Astrocyte (in vitro differentiated cells and primary cell): ENCODE data around the gene MAG. TPM values are rescaled to one million over a fixed set of nuclear protein-coding genes. Genes with fewer than 3 reads are reported as not detected.
"Not testable (repeated sequence)": the region's sequence is repeated elsewhere in the genome, so short reads cannot be mapped to it uniquely, and the experiment has no call there.

Source experiments
- DNase-seq: peaks from one replicate; pipeline ENCODE4 v3.0.0-alpha.2; 2010; ENCODE audit warnings: low read depth
- FAIRE-seq: peaks from 2 replicates; lab custom pipeline; 2011; peaks lifted over from hg19 to GRCh38; lab: Jason Lieb, UNC
- H2AFZ ChIP-seq: 2 replicates; pipeline ENCODE4 v1.6.0; 2012; ENCODE audit warnings: low read depth, low read length, inconsistent platforms
- H3K27ac ChIP-seq: 2 replicates; pipeline ENCODE4 v1.5.1; 2011; ENCODE audit warnings: low read depth, low read length, inconsistent platforms
- H3K27me3 ChIP-seq: 2 replicates; pipeline ENCODE4 v1.6.0; 2011; ENCODE audit warnings: low read length, inconsistent platforms; ENCODE audit not compliant: insufficient read depth
- H3K36me3 ChIP-seq: 2 replicates; pipeline ENCODE4 v1.5.1; 2011; ENCODE audit warnings: low read length, inconsistent platforms; ENCODE audit not compliant: insufficient read depth
- H3K4me1 ChIP-seq: 2 replicates; pipeline ENCODE4 v1.5.1; 2011; ENCODE audit warnings: low read length, inconsistent platforms; ENCODE audit not compliant: insufficient read depth
- H3K4me2 ChIP-seq: 2 replicates; pipeline ENCODE4 v1.6.0; 2012; ENCODE audit warnings: low read length, inconsistent platforms
- H3K4me3 ChIP-seq: 2 replicates; pipeline ENCODE4 v1.5.1; 2011; ENCODE audit warnings: low read depth, mild to moderate bottlenecking, low read length, inconsistent platforms; ENCODE audit not compliant: insufficient read depth
- H3K79me2 ChIP-seq: 2 replicates; pipeline ENCODE4 v1.6.0; 2012; ENCODE audit warnings: mild to moderate bottlenecking, low read length, inconsistent platforms; ENCODE audit not compliant: insufficient read depth
- H3K9ac ChIP-seq: 2 replicates; pipeline ENCODE4 v1.6.0; 2012; ENCODE audit warnings: mild to moderate bottlenecking, low read length, inconsistent platforms
- H3K9me3 ChIP-seq: 2 replicates; pipeline ENCODE4 v1.5.1; 2012; ENCODE audit warnings: low read depth, mild to moderate bottlenecking, low read length, inconsistent platforms; ENCODE audit not compliant: insufficient read depth
- H4K20me1 ChIP-seq: 2 replicates; pipeline ENCODE4 v1.6.0; 2012; ENCODE audit warnings: low read length, inconsistent platforms; ENCODE audit not compliant: insufficient read depth
- H3K27ac Mint-ChIP-seq: one replicate; pipeline ENCODE4 v1.8.0; 2021; ENCODE audit warnings: mild to moderate bottlenecking, mixed read lengths; ENCODE audit not compliant: unreplicated experiment
- H3K27me3 Mint-ChIP-seq: one replicate; pipeline ENCODE4 v1.8.0; 2021; ENCODE audit warnings: low read depth, mixed read lengths; ENCODE audit not compliant: unreplicated experiment
- H3K36me3 Mint-ChIP-seq: one replicate; pipeline ENCODE4 v1.8.0; 2021; ENCODE audit warnings: low read depth, mixed read lengths; ENCODE audit not compliant: unreplicated experiment
- H3K4me1 Mint-ChIP-seq: one replicate; pipeline ENCODE4 v1.8.0; 2021; ENCODE audit warnings: low read depth, mixed read lengths; ENCODE audit not compliant: unreplicated experiment
- H3K4me3 Mint-ChIP-seq: one replicate; pipeline ENCODE4 v1.8.0; 2021; ENCODE audit warnings: mild to moderate bottlenecking, moderate library complexity, mixed read lengths; ENCODE audit not compliant: unreplicated experiment
- H3K9me3 Mint-ChIP-seq: one replicate; pipeline ENCODE4 v1.8.0; 2021; ENCODE audit warnings: mild to moderate bottlenecking, mixed read lengths; ENCODE audit not compliant: unreplicated experiment
- CTCF ChIP-seq: IDR thresholded peaks from 2 replicates; pipeline ENCODE4 v1.5.1; 2011; ENCODE audit warnings: low read depth, mild to moderate bottlenecking, inconsistent platforms, low read length, moderate library complexity; ENCODE audit not compliant: insufficient read depth
- EZH2 ChIP-seq: IDR thresholded peaks from 2 replicates; pipeline ENCODE4 v1.6.1; 2012; ENCODE audit warnings: mild to moderate bottlenecking, low read length, inconsistent platforms; ENCODE audit not compliant: insufficient read depth
- total RNA-seq: library from RNA; stranded (reverse); gene quantifications from 2 replicates; pipeline ENCODE4 v1.2.1, GENCODE V29; 2021

Gene MAG
- total RNA-seq, 1 donor from 2014 or later = not detected

DNA sequence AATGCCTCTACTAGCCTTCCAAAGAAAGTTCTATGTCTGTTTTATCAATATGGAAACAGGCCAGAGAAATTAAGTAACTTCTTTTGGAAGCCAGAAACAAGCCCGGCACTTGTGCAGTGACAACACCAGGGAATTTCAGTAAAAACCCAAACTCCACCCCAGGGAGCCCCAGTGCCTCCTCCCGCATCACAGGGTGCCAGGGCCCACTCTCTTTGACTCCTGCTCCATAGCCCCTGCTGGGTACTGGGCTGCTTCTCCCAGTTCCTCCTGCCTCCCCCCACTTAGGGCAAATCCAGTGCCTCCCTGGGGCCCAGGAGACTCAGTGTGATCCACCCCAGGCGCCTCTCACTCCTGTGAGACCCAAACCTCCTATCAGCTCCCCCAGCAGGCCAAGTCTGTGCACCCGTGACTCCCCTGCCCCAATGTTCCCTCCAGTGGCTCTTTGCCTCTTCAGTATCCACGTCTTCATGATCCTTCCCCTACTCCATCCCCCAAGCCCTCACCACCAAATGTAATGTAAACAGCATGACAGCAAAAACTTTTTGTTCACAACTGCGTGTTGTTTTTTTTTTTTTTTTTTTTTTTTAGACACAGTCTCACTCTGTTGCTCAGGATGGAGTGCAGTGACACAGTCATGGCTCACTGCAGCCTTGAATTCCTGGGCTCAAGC is 64.0 kb downstream of the MAG start:
- no peaks in the 10 kb centered on the region for H3K4me1 ChIP-seq
- no peaks in the 10 kb centered on the region for H3K9me3 ChIP-seq
- no peak overlapping the region for H3K4me3 ChIP-seq
- DNase-seq (no peak), FAIRE-seq (no peak)
- no peak overlapping the region for H3K27ac ChIP-seq
- TF ChIP-seq CTCF (no peak), EZH2 (no peak)
- Mint-ChIP-seq H3K36me3 (no peaks in the 10 kb centered on the region), H3K27ac (no peak overlapping the region), H3K4me3 (no peak overlapping the region), H3K4me1 (no peaks in the 10 kb centered on the region), H3K27me3 (peaks cover 24% of the 10 kb centered on the region), H3K9me3 (no peaks in the 10 kb centered on the region)
- no peak overlapping the region for H2AFZ ChIP-seq
- H3K9ac ChIP-seq = no peak overlapping the region
- no peaks in the 10 kb centered on the region for H3K79me2 ChIP-seq
- no peaks in the 10 kb centered on the region for H3K27me3 ChIP-seq
- H4K20me1 ChIP-seq = no peaks in the 10 kb centered on the region
- no peaks in the 10 kb centered on the region for H3K36me3 ChIP-seq
- H3K4me2 ChIP-seq = no peak overlapping the region

GRCh38 chr19:35357867-35358573 is 66.1 kb downstream of the MAG start, which contains the start of gene FFAR3:
Gene FFAR3 (plus strand): TSS chr19:35358460. CDS start chr19:35358891, 431 bp downstream.
- Histone ChIP-seq H3K27ac (no peak within 1 kb of the TSS), H3K4me1 (no peaks in the 10 kb centered on the region), H4K20me1 (no peaks in the 10 kb centered on the region), H3K9ac (no peak within 1 kb of the TSS), H2AFZ (no peak within 1 kb of the TSS), H3K4me2 (no peak within 1 kb of the TSS), H3K9me3 (no peaks in the 10 kb centered on the region), H3K79me2 (no peaks in the 10 kb centered on the region), H3K27me3 (no peaks in the 10 kb centered on the region), H3K36me3 (no peaks in the 10 kb centered on the region), H3K4me3 (no peak within 1 kb of the TSS)
- Mint-ChIP-seq H3K27ac (no peak within 1 kb of the TSS), H3K9me3 (no peaks in the 10 kb centered on the region), H3K36me3 (no peaks in the 10 kb centered on the region), H3K4me3 (no peak within 1 kb of the TSS), H3K4me1 (no peaks in the 10 kb centered on the region), H3K27me3 (peaks cover 27% of the 10 kb centered on the region)
- no peak for FAIRE-seq
- TF ChIP-seq CTCF = no peak
- no peak for TF ChIP-seq EZH2
- DNase-seq = no peak

- H3K36me3 Mint-ChIP-seq, H3K9me3 Mint-ChIP-seq, H4K20me1 ChIP-seq, H2AFZ ChIP-seq, H3K4me2 ChIP-seq, H3K27ac ChIP-seq, H3K4me3 ChIP-seq, H3K27me3 ChIP-seq, DNase-seq, H3K79me2 ChIP-seq, H3K27ac Mint-ChIP-seq, H3K9me3 ChIP-seq, H3K4me1 ChIP-seq, H3K36me3 ChIP-seq, H3K9ac ChIP-seq, H3K4me3 Mint-ChIP-seq, FAIRE-seq, H3K4me1 Mint-ChIP-seq: not testable (repeated sequence)
- peaks cover 26% of the 10 kb centered on the region for H3K27me3 Mint-ChIP-seq
Measured at GRCh38 chr19:35358834-35359233, 66.9 kb downstream of the MAG start.

DNA sequence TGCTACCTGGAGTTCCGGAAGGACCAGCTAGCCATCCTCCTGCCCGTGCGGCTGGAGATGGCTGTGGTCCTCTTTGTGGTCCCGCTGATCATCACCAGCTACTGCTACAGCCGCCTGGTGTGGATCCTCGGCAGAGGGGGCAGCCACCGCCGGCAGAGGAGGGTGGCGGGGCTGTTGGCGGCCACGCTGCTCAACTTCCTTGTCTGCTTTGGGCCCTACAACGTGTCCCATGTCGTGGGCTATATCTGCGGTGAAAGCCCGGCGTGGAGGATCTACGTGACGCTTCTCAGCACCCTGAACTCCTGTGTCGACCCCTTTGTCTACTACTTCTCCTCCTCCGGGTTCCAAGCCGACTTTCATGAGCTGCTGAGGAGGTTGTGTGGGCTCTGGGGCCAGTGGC is 67.4 kb downstream of the MAG start:
- H3K27me3 ChIP-seq, H3K4me1 Mint-ChIP-seq, H3K27ac ChIP-seq, H3K9ac ChIP-seq, DNase-seq, H3K9me3 Mint-ChIP-seq, H2AFZ ChIP-seq, H3K4me3 Mint-ChIP-seq, FAIRE-seq, H3K4me2 ChIP-seq, H3K36me3 Mint-ChIP-seq, H3K79me2 ChIP-seq, H3K27ac Mint-ChIP-seq, H3K36me3 ChIP-seq, H3K4me1 ChIP-seq, H3K9me3 ChIP-seq, H4K20me1 ChIP-seq, H3K4me3 ChIP-seq: not testable (repeated sequence)
- H3K27me3 Mint-ChIP-seq = peaks cover 26% of the 10 kb centered on the region
